COLO829 (cell line): ENCODE measurements around the gene GRK4.

Experiments
- DNase-seq: peaks from one replicate; pipeline ENCODE4 v3.0.0; 2012; ENCODE audit warnings: low spot score

The GRK4 gene

DNA sequence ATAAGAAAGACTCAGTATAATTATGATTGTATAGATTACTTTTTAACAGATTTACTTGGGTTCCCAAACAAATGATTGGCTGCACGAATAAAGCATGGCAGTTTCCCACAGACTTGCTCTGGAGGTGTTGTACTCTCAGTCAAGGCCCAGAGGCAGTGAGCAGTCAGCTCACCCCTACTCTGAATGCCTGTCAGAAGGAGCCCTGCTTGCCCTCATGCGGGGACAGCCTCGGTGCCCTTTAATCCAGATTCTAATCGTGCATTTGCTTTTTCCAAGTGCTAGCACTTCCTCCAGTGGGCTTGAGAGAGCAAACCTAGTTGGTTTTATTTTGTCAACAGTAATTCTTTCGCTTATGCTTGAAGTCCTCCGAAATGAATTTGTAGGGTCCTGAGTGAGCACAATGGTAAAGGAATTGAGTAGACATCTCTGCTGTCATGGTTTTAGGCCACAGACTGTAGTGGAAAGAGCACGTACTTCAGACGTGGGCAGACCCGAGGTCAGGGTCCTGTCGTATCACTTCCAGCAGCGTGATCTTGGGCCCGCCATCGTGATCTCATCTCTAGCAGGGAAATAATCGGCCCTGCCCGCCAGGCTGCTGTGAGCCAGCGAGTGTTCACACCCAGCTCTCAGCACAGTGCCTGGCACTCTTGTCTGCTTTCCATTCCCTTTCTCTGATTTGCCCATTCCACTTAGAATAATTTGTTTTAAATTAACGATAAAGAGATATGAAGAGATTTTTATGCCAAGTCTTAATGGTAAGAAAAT is 48.3 kb downstream of the GRK4 start:
- DNase-seq = no peak

DNA sequence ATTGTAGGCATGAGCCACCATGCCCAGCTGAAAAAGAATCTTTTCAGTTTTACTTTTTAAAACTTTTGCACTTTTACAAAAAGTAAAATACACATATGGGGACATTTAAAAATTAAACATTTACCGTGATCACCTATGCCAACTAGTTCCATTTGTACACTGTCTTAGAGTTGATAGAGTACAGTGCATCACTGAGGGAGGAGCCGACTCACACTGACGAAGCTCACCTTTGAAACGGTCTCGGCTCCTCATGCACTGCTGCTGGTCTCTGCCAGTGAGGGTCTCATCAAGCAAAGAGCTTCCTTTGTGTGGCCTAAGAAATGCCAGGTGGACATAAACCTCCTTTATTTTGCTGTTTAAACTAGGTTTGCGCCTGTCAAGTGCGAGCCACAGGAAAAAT is 50.0 kb downstream of the GRK4 start:
- no peak for DNase-seq

DNA sequence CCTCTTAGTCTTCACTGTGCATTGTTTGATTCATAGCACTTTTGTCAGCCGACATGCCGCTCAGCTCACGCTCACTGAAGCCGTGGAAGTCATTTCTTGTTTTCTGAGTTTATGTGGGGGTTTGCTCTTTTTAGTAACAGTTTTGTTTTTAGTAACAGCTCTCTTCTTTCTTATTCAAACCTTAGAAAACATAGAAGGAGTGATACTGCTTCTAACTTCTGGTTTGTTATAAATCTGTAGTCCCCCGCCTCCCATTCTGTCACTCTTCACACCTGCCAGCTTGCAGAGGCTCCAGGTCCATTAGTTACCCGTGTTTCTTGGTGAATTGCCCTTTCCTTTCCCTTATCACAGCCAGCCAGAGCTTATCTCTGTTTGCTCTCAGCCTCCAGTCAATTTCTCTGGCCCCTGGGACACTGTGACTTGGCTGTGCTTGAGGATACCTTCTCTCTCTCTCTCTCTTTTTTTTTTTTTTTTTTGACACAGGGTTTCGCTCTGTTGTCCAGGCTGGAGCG is 50.5 kb downstream of the GRK4 start:
- no peak for DNase-seq

DNA sequence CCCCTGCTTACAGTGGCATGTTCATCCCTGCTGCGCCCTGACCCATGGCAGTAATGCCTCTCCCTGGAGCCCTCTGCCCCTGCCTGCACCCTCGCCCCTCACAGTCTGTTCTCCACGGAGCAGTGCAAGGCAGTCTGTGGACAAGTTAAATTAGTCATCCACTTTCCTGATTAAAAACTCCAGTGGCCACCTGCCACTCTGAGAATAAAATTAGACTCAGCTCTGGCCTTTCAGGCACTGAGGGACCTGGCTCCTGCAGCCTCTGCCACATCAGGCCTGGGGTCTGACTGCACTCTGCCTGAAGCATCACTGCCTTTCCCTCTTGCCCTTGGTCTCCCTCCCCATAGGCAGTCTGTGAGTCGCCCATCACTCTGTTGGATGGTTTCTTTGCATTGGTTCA is 53.6 kb downstream of the GRK4 start:
- DNase-seq = no peak

GRCh38 chr4:3017504-3017903 is 54.1 kb downstream of the GRK4 start:
- no peak for DNase-seq

GRCh38 chr4:3019145-3019846 is 55.9 kb downstream of the GRK4 start:
- no peak for DNase-seq

GRCh38 chr4:3021127-3021526 is 57.8 kb downstream of the GRK4 start:
- no peak for DNase-seq

GRCh38 chr4:3021627-3022026 is 58.3 kb downstream of the GRK4 start:
- no peak for DNase-seq

DNA sequence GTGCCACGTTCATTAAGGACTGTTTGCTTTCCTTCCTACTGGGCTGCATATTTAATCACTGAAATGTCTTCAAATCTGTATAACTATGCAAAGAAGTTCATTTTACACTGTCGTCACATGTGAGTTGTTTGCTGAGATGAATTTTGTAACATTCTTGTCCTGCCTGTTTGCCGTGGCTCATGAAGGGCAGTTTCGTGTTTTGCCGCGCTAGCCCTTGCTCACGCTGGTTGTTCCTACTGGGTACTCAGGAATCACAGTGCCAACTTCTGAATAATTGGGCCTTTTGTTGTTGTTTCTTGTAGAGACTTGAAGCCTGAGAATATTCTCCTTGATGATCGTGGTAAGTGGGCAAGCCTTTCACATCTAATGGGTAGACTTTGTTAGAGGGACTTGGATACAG is 58.7 kb downstream of the GRK4 start:
- DNase-seq = no peak

- no peak for DNase-seq
These were observed 59.3 kb downstream of the GRK4 start for GRCh38 chr4:3022651-3023050.

GRCh38 chr4:3025881-3026280 is 62.5 kb downstream of the GRK4 start:
- DNase-seq = no peak

DNA sequence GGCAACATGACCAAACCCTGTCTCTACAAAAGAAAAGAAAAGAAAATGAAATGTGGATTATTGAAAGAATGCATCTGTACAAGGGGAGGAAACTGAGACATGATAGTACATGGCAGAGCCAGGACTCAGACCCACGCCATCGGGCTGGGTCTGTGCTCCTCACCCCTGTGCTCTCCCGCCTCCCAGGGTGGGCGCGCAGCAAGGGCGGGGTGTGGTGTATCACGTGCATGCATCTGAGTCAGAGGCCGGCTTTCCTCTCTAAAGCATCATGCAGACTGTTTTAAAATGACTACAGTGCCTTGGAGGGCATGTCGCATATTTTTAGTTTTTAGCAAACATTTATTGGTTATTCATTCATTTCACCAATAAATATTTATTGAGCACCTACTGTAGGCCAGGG is 63.2 kb downstream of the GRK4 start:
- no peak for DNase-seq

- no peak for DNase-seq
These were observed 66.1 kb downstream of the GRK4 start for GRCh38 chr4:3029464-3029863.

- DNase-seq = no peak
These were observed 67.4 kb downstream of the GRK4 start for GRCh38 chr4:3030566-3031356.

DNA sequence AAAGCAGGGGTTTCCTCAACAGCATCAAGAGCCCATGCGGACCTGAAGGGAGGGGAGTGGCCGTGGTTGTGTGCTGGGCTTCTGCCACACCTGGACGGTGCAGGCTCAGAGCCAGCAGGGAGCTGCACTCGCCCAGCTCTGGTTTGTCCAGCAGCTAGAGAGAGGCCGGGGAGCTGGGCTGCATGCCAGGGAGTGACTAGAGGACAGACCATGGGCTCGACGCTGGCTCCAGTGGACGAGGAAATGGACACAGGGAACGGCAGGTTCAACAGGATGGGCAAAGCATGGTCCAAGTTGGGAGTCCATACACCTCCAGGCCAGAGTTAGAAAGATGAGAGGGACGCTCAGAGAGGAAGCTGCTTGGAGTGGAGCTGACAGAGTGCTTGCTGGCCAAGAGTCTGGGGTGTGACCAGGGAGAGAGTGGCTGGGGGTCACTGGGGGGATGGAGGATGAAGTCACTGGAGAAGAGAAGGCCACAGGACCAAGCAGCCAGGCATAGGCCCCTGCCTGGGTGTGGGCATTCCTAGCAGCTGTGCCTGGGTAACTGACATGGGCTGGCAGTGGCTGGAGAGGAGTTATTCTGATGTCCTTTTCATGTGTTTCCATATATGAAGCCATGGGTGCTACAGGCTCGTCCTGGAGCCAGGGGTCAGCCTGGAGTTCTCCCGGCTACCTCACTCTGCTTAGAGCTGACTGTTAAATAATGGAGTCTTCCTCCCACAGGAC is 68.1 kb downstream of the GRK4 start:
- DNase-seq = no peak

DNA sequence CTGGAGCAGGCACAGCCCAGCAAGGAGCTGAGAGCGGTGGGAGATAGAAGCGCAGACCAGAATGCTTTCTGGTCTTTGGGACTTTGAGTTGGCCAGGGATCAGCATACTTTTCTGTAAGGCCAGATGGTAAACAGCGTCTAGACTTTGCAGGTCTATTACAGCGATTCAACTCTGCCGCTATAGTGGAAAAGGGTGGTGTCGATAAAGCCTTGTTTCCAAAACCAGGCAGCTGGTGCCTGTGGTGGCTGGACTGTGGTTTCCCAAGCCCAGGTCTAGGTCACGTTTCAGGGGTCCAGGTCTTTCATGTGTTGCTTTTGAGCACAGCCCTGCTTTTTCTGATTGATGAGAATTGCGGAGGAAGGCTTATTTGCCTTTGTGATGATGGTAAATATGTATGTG is 70.9 kb downstream of the GRK4 start:
- DNase-seq = no peak

DNA sequence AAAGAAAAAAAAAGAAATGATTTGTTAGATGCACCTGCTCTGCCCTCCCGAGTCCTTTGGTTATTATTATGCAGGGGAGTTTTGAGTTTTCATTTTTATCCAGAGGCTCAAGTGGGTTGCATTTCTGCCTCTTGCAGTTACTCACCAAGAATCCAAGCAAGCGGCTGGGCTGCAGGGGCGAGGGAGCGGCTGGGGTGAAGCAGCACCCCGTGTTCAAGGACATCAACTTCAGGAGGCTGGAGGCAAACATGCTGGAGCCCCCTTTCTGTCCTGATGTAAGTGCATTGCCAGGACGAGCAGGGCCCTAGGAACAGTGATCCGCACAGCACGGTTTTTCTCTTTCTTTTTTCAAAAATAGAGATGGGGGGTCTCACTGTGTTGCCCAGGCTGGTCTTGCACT is 71.9 kb downstream of the GRK4 start:
- no peak for DNase-seq

- no peak for DNase-seq
These were observed 72.3 kb downstream of the GRK4 start for GRCh38 chr4:3035674-3036073.

GRCh38 chr4:3036131-3036952 is 73.0 kb downstream of the GRK4 start:
- no peak for DNase-seq

- DNase-seq = no peak
These were observed 74.6 kb downstream of the GRK4 start for GRCh38 chr4:3037957-3038461.
